HEK293T (cell line): ENCODE results near the gene JAML.

Experiments
- BHLHE40 ChIP-seq: fragments of 450-650 bp; IDR thresholded peaks from 2 replicates; pipeline ENCODE4 v1.6.1; 2016; ENCODE audit warnings: mild to moderate bottlenecking, moderate library complexity, borderline replicate concordance
- CTBP1 ChIP-seq: fragments of 450-650 bp; IDR thresholded peaks from 2 replicates; pipeline ENCODE4 v1.6.1; 2016; ENCODE audit warnings: borderline replicate concordance
- FOXK2 ChIP-seq: fragments of 450-650 bp; IDR thresholded peaks from 2 replicates; pipeline ENCODE4 v1.6.1; 2016; ENCODE audit warnings: mild to moderate bottlenecking
- FOXM1 ChIP-seq: fragments of 450-650 bp; IDR thresholded peaks from 2 replicates; pipeline ENCODE4 v1.6.1; 2017; ENCODE audit warnings: mild to moderate bottlenecking, borderline replicate concordance
- NFRKB ChIP-seq: fragments of 450-650 bp; IDR thresholded peaks from 2 replicates; pipeline ENCODE4 v1.6.1; 2016; ENCODE audit warnings: mild to moderate bottlenecking, moderate library complexity
- SP1 ChIP-seq: fragments of 450-650 bp; IDR thresholded peaks from 2 replicates; pipeline ENCODE4 v1.6.1; 2017
- SUZ12 ChIP-seq: fragments of 450-650 bp; IDR thresholded peaks from 2 replicates; pipeline ENCODE4 v1.6.1; 2016; ENCODE audit warnings: mild to moderate bottlenecking
- TARDBP ChIP-seq: fragments of 450-650 bp; IDR thresholded peaks from 2 replicates; pipeline ENCODE4 v1.6.1; 2016
- ZNF384 ChIP-seq: fragments of 450-650 bp; IDR thresholded peaks from 2 replicates; pipeline ENCODE4 v1.6.1; 2016
- TF ChIP-seq, protein P1 (sequence below): fragments of 450-650 bp; IDR thresholded peaks from 2 replicates; pipeline ENCODE4 v1.6.1; 2016

DNA sequence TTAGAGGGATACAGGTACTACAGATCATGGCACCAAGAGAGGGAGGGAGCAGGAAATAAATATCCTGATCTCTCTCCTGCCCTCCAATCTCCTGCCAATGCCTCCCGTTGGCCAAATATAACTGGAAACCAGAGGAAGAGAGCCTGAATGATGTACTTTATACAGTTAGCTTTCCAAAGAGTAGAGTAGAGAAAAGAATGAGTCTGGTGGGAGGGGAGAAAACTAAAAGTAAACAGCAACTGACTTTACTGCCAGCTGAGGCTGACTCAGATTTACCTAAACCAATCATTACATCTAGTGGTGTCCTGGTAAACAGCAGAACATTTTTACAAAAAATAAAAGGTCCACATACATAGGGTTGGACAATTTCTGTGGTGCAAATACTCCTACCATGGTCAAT, 22.2 kb upstream of the JAML start:
- TF ChIP-seq CTBP1 (no peak), FOXM1 (no peak), SUZ12 (no peak), FOXK2 (no peak), NFRKB (no peak), BHLHE40 (no peak), TARDBP (no peak), ZNF384 (no peak), SP1 (no peak)
- TF ChIP-seq, protein P1, sequence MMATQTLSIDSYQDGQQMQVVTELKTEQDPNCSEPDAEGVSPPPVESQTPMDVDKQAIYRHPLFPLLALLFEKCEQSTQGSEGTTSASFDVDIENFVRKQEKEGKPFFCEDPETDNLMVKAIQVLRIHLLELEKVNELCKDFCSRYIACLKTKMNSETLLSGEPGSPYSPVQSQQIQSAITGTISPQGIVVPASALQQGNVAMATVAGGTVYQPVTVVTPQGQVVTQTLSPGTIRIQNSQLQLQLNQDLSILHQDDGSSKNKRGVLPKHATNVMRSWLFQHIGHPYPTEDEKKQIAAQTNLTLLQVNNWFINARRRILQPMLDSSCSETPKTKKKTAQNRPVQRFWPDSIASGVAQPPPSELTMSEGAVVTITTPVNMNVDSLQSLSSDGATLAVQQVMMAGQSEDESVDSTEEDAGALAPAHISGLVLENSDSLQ: no peak
